Testis (tissue), 2 donors: ENCODE results near the gene PLCB3.

ENCODE experiments used
- POLR2A ChIP-seq: fragments of 450-650 bp; IDR thresholded peaks from one replicate; pipeline ENCODE4 v1.6.1; 2017; ENCODE audit warnings: antibody characterized with exemption, mild to moderate bottlenecking, moderate library complexity
- TF ChIP-seq, protein P1 (sequence below), 3 experiments: fragments of 450-650 bp in 2 of 3; fragments of 200-600 bp in 1 of 3; sonication (generic) in 1 of 3; IDR thresholded peaks; one replicate each; pipeline ENCODE4 v1.5.1; 2016 to 2019; ENCODE audit warnings: antibody characterized with exemption in 3 of 3, mild to moderate bottlenecking in 2 of 3, moderate library complexity in 1 of 3

DNA sequence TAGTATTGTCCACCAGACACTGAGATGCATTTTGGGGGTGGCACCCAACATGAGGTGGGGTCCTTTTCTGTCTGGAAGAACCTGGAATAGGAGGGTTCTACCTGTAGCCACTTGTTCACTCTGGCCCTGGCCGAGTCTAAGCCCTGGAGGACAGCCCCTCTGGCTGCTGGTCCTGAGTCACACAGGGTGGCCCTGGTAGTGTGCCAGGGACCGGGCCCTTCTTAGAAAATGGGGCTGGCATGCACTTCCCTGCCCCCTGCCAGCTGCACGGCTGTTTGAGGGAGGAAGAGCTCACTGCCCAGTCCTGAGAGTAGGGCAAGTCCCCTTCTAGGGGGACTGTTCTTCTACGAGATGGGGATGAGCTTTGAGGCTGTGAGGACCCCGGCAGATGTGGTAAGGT lies 2.2 kb downstream of the PLCB3 start:
- TF ChIP-seq, protein P1, sequence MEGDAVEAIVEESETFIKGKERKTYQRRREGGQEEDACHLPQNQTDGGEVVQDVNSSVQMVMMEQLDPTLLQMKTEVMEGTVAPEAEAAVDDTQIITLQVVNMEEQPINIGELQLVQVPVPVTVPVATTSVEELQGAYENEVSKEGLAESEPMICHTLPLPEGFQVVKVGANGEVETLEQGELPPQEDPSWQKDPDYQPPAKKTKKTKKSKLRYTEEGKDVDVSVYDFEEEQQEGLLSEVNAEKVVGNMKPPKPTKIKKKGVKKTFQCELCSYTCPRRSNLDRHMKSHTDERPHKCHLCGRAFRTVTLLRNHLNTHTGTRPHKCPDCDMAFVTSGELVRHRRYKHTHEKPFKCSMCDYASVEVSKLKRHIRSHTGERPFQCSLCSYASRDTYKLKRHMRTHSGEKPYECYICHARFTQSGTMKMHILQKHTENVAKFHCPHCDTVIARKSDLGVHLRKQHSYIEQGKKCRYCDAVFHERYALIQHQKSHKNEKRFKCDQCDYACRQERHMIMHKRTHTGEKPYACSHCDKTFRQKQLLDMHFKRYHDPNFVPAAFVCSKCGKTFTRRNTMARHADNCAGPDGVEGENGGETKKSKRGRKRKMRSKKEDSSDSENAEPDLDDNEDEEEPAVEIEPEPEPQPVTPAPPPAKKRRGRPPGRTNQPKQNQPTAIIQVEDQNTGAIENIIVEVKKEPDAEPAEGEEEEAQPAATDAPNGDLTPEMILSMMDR (IDR thresholded peaks at IDR 0.05): no peak
- no peak for TF ChIP-seq POLR2A
